BLaER1 treated with 17β-estradiol and CSF1 and Interleukin-3, amounts not matched to agents 10 nM and 100 nM (cell line): ENCODE measurements around the gene DCDC2C.

ENCODE experiments used
- H3K27ac ChIP-seq, 11 experiments: shearing (Covaris generic); formaldehyde crosslinking; 2 replicates each; pipeline ENCODE4 v1.8.1; 2022
- H3K27me3 ChIP-seq, 11 experiments: shearing (Covaris generic); formaldehyde crosslinking; 2 replicates each; pipeline ENCODE4 v1.8.1; 2022
- H3K36me3 ChIP-seq, 11 experiments: shearing (Covaris generic); formaldehyde crosslinking; 2 replicates each; pipeline ENCODE4 v1.8.1; 2022
- H3K4me1 ChIP-seq, 10 experiments: shearing (Covaris generic); formaldehyde crosslinking; 2 replicates each; pipeline ENCODE4 v1.8.1; 2022
- H3K4me2 ChIP-seq, 11 experiments: shearing (Covaris generic); formaldehyde crosslinking; 2 replicates each; pipeline ENCODE4 v1.8.1; 2022
- H3K4me3 ChIP-seq, 10 experiments: shearing (Covaris generic); formaldehyde crosslinking; 2 replicates each; pipeline ENCODE4 v1.8.1; 2022
- H3K9ac ChIP-seq, 11 experiments: shearing (Covaris generic); formaldehyde crosslinking; 2 replicates each; pipeline ENCODE4 v1.8.1; 2022
- H3K9me3 ChIP-seq, 11 experiments: shearing (Covaris generic); formaldehyde crosslinking; replicated peaks in 1 of 11; 2 replicates each; pipeline ENCODE4 v1.8.1; 2022
- H4K20me1 ChIP-seq, 11 experiments: shearing (Covaris generic); formaldehyde crosslinking; 2 replicates each; pipeline ENCODE4 v1.8.1; 2022
- Cebpa-rat ChIP-seq, 11 experiments: shearing (Covaris generic); IDR thresholded peaks; 2 replicates each; pipeline ENCODE4 v1.8.1; 2022

Gene DCDC2C

DNA sequence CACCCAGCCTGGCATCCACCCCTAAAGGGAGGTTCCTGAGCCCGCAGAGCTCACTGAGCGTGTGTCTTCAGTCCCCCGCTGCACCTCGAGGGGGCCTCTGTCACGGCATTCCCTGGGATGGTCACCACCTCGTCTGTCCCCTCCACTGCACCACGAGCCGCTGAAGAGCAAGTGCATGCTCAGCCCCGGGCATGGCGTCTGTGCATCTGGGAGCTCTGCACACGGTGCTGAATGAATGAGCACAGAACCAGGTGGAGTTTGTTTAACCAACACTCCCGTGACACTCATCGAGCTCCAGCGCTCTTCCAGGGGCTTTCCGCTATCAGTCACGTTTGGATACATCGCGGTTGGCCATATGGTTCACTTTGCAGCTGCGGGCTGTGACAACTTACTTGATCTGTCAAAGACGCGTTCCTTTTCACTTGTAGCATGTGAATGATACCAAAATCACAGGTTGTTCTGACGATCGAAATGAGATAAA is 36.2 kb upstream of the DCDC2C start:
- Histone ChIP-seq H3K27ac (peak overlapping the region in 3 of 11 experiments; percentile 14 to 47 (median 15); a peak in 4 of 22 replicates), H3K4me2 (peak overlapping the region; percentile 26 to 70 (median 53); a peak in 21 of 22 replicates), H3K9me3 (peaks cover 0 to 17% (median 4%) of the 10 kb centered on the region in 11 experiments; a peak in 5 of 22 replicates), H3K9ac (0 out of 22 replicates have a peak overlapping the region, but pooled peaks of 3 of the 11 experiments have one; percentile 4 to 29 (median 13)), H4K20me1 (no peaks in the 10 kb centered on the region), H3K36me3 (no peaks in the 10 kb centered on the region), H3K27me3 (no peaks in the 10 kb centered on the region), H3K4me3 (no peak overlapping the region), H3K4me1 (peaks cover 8 to 39% (median 31%) of the 10 kb centered on the region in 10 experiments)
- no peak for TF ChIP-seq Cebpa-rat (IDR thresholded peaks at IDR 0.05)

DNA sequence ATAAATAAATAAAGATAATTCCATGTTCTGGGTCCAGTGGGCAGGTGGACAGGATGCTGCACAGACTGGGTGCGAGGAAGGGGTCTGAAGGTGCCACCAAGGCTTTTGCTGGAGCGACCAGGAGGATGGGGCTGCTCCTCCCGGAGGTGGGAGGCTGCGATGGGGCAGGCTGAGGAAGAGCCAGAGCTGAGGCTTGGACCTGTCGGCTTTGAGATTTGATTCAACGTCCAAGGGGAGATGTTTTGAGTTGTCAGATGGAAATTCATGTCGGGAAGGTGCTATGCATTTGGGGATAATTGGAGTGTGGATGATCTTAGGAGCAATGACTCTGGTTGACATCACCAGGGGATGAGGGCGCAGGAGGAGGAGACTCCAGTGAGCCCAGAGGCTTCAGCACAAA is 33.7 kb upstream of the DCDC2C start:
- Histone ChIP-seq H3K27ac (no peak overlapping the region), H3K4me1 (peaks cover 0 to 27% (median 20%) of the 10 kb centered on the region in 10 experiments; a peak in 13 of 20 replicates), H3K4me3 (no peak overlapping the region), H3K4me2 (no peak overlapping the region), H3K27me3 (no peaks in the 10 kb centered on the region), H4K20me1 (no peaks in the 10 kb centered on the region), H3K9ac (no peak overlapping the region), H3K36me3 (no peaks in the 10 kb centered on the region), H3K9me3 (peaks cover 0 to 17% (median 4%) of the 10 kb centered on the region in 11 experiments; a peak in 5 of 22 replicates)
- no peak for TF ChIP-seq Cebpa-rat (IDR thresholded peaks at IDR 0.05)

DNA sequence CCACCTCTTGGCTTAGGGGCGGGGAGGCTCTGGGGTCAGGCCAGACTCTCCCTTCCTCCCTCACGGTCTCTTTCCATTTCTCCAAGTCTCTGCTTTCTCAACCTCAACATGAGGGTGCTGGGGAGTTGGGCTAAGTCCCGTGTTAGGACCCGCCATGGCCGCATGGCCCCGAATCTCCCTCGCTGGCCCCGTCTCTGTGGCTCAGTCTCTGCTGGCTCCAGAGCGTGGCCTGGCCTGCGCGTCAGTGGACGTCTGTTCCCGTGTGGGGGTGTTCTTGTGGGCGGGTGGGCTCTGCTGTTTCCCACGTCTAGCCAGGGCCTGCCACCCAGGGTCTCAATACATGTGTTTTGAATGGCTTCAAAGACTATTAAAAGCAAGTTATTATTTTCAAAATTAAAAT is 33.0 kb upstream of the DCDC2C start:
- no peak overlapping the region for H3K27ac ChIP-seq
- H4K20me1 ChIP-seq = no peaks in the 10 kb centered on the region
- H3K9me3 ChIP-seq = peaks cover 0 to 17% (median 4%) of the 10 kb centered on the region in 11 experiments; a peak in 5 of 22 replicates
- no peak for TF ChIP-seq Cebpa-rat (IDR thresholded peaks at IDR 0.05)
- H3K27me3 ChIP-seq = no peaks in the 10 kb centered on the region
- H3K9ac ChIP-seq = no peak overlapping the region
- peaks cover 0 to 27% (median 20%) of the 10 kb centered on the region in 10 experiments; a peak in 13 of 20 replicates for H3K4me1 ChIP-seq
- no peaks in the 10 kb centered on the region for H3K36me3 ChIP-seq
- H3K4me3 ChIP-seq = no peak overlapping the region
- no peak overlapping the region for H3K4me2 ChIP-seq

DNA sequence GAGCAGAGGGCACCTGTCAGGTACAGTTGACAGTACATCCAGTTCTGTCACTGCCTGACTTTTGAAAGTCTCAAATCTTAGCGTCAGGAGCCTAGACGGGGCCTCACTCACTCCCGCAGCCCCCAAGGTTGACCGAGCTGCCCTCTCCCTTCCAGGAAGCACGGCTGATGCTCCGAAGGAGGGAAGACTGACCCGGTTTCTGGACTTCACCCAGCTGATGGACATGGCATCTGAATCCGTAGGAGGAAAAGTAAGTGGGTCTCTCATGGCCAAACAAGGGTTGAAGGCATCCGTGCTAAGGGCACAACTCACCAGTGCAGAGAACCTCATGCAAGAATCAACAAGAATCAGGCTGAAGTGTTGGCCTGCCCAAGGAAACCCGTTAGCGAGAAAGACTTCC is 32.4 kb upstream of the DCDC2C start:
- Histone ChIP-seq H4K20me1 (no peaks in the 10 kb centered on the region), H3K4me2 (no peak overlapping the region), H3K4me3 (no peak overlapping the region), H3K27ac (no peak overlapping the region), H3K36me3 (no peaks in the 10 kb centered on the region), H3K9me3 (peaks cover 0 to 17% (median 4%) of the 10 kb centered on the region in 11 experiments; a peak in 5 of 22 replicates), H3K27me3 (no peaks in the 10 kb centered on the region), H3K4me1 (peaks cover 0 to 28% (median 21%) of the 10 kb centered on the region in 10 experiments; a peak in 13 of 20 replicates), H3K9ac (no peak overlapping the region)
- no peak for TF ChIP-seq Cebpa-rat (IDR thresholded peaks at IDR 0.05)

DNA sequence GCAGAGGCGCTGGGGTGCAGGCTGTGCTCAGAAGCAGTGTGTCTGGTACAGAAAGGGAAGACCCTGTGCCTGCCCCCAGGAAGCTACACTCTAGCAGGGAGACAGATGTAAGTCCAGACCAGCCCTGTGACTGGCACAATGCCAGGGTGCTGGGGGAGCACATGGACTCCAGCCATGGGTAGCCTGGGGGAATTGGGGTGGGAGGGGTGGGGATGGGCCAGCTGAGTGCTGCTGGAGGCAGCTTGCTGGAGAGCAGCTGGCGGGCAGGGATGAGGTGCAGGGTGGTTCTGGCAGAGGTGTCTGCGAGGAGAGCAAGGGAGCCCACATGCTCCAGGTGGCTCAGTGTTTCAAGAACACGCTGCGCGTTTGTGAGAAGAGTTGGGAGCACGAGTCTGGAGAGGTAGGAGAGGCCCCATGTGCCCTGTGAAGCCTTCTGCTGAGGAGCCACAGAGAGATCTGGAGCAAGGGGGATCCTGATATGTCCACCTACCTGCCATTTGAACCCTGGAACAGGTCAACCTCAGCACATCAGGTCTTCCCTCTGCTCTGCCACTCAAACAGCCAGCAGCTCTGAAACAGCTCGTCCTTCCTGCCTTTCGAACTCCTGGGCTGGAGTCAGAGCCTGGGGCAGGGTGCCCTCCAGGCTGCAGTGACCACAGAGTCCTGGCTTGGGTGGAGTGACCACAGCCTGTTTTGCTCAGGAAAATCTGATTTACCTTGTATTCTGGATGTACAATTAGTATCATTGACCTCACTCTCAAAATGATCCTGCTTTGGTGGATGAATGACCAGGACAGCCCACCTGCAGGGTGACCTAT is 30.3 kb upstream of the DCDC2C start:
- H3K36me3 ChIP-seq = no peaks in the 10 kb centered on the region
- no peak overlapping the region for H3K9ac ChIP-seq
- TF ChIP-seq Cebpa-rat (IDR thresholded peaks at IDR 0.05) = no peak
- H4K20me1 ChIP-seq = no peaks in the 10 kb centered on the region
- peaks cover 0 to 17% (median 4%) of the 10 kb centered on the region in 11 experiments; a peak in 5 of 22 replicates for H3K9me3 ChIP-seq
- H3K27me3 ChIP-seq = no peaks in the 10 kb centered on the region
- H3K4me1 ChIP-seq = peaks cover 0 to 12% (median 5%) of the 10 kb centered on the region in 10 experiments; a peak in 9 of 20 replicates
- H3K4me3 ChIP-seq = no peak overlapping the region
- no peak overlapping the region for H3K27ac ChIP-seq
- H3K4me2 ChIP-seq = no peak overlapping the region

DNA sequence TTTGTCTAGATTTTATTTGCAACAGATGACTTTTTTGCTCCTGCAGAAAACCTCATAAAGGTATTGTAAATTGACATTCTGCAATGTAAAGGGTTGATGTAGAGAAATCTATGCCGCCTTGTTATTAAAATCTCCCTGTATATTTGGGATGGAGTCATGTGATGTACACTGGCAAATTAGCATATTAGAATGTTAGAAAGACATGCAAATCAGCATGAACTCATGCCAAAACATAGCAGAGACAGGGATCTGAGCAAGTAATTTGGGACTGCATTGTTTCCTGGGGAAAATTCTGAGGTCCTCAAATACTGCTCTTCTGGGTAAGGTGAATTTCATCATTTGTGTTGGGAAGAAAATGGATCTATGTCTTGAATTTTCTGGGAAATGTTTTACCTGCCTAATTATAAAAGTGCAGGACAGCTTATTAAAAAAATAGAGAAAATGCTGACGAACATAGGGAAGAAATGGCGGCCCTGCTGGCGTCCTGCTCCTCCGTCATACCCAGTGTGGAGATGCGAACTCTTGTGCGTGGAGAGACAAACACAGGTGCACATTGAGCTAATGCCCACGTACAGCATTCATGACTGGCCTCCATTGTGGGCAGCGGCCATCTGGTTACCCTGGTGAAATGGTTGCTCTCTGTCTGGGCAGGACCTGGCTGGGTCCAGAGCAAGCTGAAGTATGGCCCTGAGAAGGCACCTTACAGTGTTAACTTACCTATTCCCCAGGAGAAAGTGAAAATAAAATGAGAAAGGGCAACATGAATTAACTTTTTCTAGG is 29.1 kb upstream of the DCDC2C start:
- Histone ChIP-seq H3K9me3 (peaks cover 0 to 17% (median 4%) of the 10 kb centered on the region in 11 experiments; a peak in 5 of 22 replicates), H3K27me3 (no peaks in the 10 kb centered on the region), H3K27ac (no peak overlapping the region), H3K9ac (no peak overlapping the region), H3K4me1 (peaks cover 0 to 9% (median 3%) of the 10 kb centered on the region in 10 experiments; a peak in 7 of 20 replicates), H3K36me3 (no peaks in the 10 kb centered on the region), H3K4me2 (no peak overlapping the region), H4K20me1 (no peaks in the 10 kb centered on the region), H3K4me3 (no peak overlapping the region)
- TF ChIP-seq Cebpa-rat (IDR thresholded peaks at IDR 0.05) = no peak

DNA sequence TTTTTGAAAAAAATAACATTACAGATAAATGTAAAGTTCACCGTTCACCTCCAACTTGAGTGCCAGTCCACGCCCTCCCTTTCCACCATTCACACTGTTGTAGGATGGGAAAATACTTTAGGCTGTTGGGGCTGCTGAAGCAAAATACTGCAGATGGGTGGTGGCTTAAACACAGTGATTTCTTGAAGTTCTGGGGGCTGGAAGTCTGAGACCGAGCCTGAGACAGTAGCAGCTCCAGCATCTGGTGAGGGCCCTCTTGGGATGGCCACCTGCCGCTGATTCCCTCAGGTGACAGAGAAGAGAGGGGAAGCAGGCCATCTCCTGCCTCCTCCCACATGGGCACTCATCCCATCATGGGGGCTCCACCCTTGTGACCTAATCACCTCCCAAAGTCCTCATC is 27.7 kb upstream of the DCDC2C start:
- Histone ChIP-seq H3K36me3 (no peaks in the 10 kb centered on the region), H3K9ac (no peak overlapping the region), H3K4me3 (no peak overlapping the region), H3K4me1 (peaks cover 0 to 15% (median 3%) of the 10 kb centered on the region in 10 experiments; a peak in 8 of 20 replicates), H3K4me2 (no peak overlapping the region), H3K27me3 (no peaks in the 10 kb centered on the region), H4K20me1 (no peaks in the 10 kb centered on the region), H3K27ac (no peak overlapping the region), H3K9me3 (peaks cover 0 to 6% (median 0%) of the 10 kb centered on the region in 11 experiments; a peak in 2 of 22 replicates)
- TF ChIP-seq Cebpa-rat (IDR thresholded peaks at IDR 0.05) = no peak

DNA sequence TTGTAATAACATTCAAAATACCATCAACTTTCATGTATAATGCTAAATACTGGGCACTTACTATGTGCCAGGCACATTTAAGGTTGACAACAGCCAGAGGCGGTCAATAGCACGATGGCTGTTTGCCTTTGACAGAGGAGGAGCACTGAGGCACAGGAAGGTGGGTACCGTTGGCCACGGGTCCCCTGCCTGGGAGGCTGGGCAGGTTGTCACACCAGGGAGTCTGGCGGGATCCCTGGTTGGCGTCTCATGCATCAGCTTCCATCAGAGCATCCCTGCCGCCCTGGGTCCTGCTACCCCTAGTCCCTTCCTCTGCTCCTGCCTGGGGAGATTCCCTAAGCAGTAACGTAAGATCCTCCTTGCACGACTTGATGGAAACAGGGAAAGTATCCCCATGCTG is 25.9 kb upstream of the DCDC2C start:
- Histone ChIP-seq H3K4me2 (no peak overlapping the region), H3K9ac (no peak overlapping the region), H3K4me3 (no peak overlapping the region), H3K36me3 (no peaks in the 10 kb centered on the region), H3K27me3 (no peaks in the 10 kb centered on the region), H3K27ac (no peak overlapping the region), H3K4me1 (peaks cover 4 to 32% (median 13%) of the 10 kb centered on the region in 10 experiments; a peak in 18 of 20 replicates), H3K9me3 (peaks cover 0 to 3% (median 0%) of the 10 kb centered on the region in 11 experiments; a peak in 1 of 22 replicates), H4K20me1 (no peaks in the 10 kb centered on the region)
- TF ChIP-seq Cebpa-rat (IDR thresholded peaks at IDR 0.05) = no peak

DNA sequence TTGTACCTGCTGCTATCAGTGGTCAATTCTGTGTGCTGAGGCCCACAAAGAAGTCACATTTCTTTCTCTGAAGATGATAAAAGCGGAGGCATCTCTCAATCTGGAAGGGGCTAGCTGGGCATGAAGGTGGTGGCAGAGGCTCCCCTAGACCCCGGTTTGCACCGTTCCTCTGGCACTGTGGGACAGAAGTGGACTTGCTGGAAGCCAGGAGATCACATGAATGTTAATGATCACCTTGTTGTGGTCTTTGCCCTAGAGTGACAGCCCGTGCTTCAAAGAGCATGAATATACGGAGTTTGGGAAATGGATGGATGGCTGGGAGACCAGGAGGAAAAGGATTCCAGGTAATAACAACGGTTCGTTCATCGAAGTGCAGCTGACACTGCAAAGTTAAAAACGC is 25.2 kb upstream of the DCDC2C start:
- peaks cover 12 to 40% (median 19%) of the 10 kb centered on the region in 10 experiments for H3K4me1 ChIP-seq
- H3K4me2 ChIP-seq = no peak overlapping the region
- peaks cover 0 to 3% (median 0%) of the 10 kb centered on the region in 11 experiments; a peak in 1 of 22 replicates for H3K9me3 ChIP-seq
- H3K9ac ChIP-seq = no peak overlapping the region
- no peaks in the 10 kb centered on the region for H3K36me3 ChIP-seq
- no peak overlapping the region for H3K4me3 ChIP-seq
- no peak for TF ChIP-seq Cebpa-rat (IDR thresholded peaks at IDR 0.05)
- no peaks in the 10 kb centered on the region for H3K27me3 ChIP-seq
- H3K27ac ChIP-seq = no peak overlapping the region
- H4K20me1 ChIP-seq = no peaks in the 10 kb centered on the region
